ENCODE measurements around the gene MAD1L1. TPM values are rescaled to one million over a fixed set of nuclear protein-coding genes. Genes with fewer than 3 reads are reported as not detected.

Gene MAD1L1
- total and polyA plus RNA-seq, 2 donors (not counting 3 experiments of a cell fraction or from before 2014, with no cell fraction given): 34.1 to 42.3 TPM

DNA sequence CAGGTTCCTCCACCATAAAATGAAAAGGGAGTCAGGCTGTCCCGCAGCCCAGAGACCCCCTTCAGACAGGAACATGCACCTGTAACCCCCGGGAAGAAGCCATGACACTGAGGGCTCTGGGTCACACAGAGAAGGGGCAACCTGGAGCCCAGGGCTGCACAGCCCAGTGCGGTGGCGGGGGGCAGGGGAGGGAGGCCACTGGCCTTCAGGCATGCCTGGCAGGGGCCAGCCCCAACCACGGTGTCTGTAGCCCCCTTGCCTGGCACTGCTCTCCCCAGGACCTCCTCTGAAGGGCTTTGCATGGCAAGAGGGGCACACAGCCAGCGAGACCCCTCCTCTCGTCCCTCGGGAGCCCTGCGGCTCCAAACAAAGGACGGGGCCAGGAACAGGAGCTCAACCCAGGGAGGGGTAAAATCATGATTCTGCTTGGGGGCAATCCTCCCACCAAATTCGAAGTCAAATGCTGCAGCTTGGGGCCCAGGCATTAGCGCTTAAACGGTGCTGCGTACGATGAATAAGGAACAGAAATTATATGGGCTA, 235.1 kb downstream of the MAD1L1 start:
- dilution Hi-C loops (cut with MboI; ENCODE audit: extremely low pct_ligation_motif_present, low sequenced_read_pairs) (no loop called here), intact Hi-C loops (cut with micrococcal nuclease) (no loop called here)
- ChIA-PET CTCF (no interaction called here), POLR2A (no interaction called here)
- DNase-seq (ENCODE audit: low read depth, low spot score) (no peak), FAIRE-seq (no peak)
- no peak overlapping the region for H3K4me3 ChIP-seq (replicated peaks in 1 of 3; ENCODE audit: insufficient read depth in 1 of 3, low read depth in 1 of 3, low read length in 3 of 3)
- no peak overlapping the region for H3K4me2 ChIP-seq (ENCODE audit: insufficient read depth, low read length)
- no peaks in the 10 kb centered on the region for H3K9me3 ChIP-seq (replicated peaks; ENCODE audit: control insufficient read depth, insufficient read depth, low read length)
- no peaks in the 10 kb centered on the region for H3K79me2 ChIP-seq (ENCODE audit: control insufficient read depth, insufficient read depth, low read length)
- no peaks in the 10 kb centered on the region for H3K36me3 ChIP-seq (ENCODE audit: control insufficient read depth in 2 of 2, extremely low read depth in 1 of 2, insufficient read depth in 2 of 2, low read length in 2 of 2)
- no peak overlapping the region for H3K9ac ChIP-seq (replicated peaks; ENCODE audit: extremely low read depth, insufficient read depth, low read length)
- TF ChIP-seq, protein P1, sequence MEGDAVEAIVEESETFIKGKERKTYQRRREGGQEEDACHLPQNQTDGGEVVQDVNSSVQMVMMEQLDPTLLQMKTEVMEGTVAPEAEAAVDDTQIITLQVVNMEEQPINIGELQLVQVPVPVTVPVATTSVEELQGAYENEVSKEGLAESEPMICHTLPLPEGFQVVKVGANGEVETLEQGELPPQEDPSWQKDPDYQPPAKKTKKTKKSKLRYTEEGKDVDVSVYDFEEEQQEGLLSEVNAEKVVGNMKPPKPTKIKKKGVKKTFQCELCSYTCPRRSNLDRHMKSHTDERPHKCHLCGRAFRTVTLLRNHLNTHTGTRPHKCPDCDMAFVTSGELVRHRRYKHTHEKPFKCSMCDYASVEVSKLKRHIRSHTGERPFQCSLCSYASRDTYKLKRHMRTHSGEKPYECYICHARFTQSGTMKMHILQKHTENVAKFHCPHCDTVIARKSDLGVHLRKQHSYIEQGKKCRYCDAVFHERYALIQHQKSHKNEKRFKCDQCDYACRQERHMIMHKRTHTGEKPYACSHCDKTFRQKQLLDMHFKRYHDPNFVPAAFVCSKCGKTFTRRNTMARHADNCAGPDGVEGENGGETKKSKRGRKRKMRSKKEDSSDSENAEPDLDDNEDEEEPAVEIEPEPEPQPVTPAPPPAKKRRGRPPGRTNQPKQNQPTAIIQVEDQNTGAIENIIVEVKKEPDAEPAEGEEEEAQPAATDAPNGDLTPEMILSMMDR (IDR thresholded peaks at IDR 0.05; ENCODE audit: extremely low read depth in 1 of 2, insufficient read depth in 1 of 2, low read depth in 1 of 2, low read length in 2 of 2): no peak
- TF ChIP-seq POLR2AphosphoS5 (IDR thresholded peaks at IDR 0.05; ENCODE audit: insufficient read depth, low read depth, low read length): no peak
- TF ChIP-seq, protein P2, sequence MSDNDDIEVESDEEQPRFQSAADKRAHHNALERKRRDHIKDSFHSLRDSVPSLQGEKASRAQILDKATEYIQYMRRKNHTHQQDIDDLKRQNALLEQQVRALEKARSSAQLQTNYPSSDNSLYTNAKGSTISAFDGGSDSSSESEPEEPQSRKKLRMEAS (IDR thresholded peaks at IDR 0.05; ENCODE audit: insufficient read depth, insufficient read length): no peak
- no peak for TF ChIP-seq FOS (IDR thresholded peaks at IDR 0.05; ENCODE audit: borderline replicate concordance, insufficient read depth, low read length)
- no peak for TF ChIP-seq JUN (IDR thresholded peaks at IDR 0.05; ENCODE audit: borderline replicate concordance, insufficient read depth, insufficient read length, low read depth)
- TF ChIP-seq POLR2A (IDR thresholded peaks at IDR 0.05; ENCODE audit: low read depth, low read length): no peak
- no TSS peak for BruUV-seq (replicated peaks)
- no peak overlapping the region for H2AFZ ChIP-seq (ENCODE audit: low read depth, low read length)
- H3K9me1 ChIP-seq (replicated peaks; ENCODE audit: control insufficient read depth, extremely low read depth, insufficient read depth, low read length): no peaks in the 10 kb centered on the region
- H3K27me3 ChIP-seq (ENCODE audit: control insufficient read depth in 2 of 2, insufficient read depth in 2 of 2, low read length in 2 of 2): no peaks in the 10 kb centered on the region
- H3K27ac ChIP-seq (ENCODE audit: insufficient read depth, low read depth, low read length): no peak overlapping the region
- H4K20me1 ChIP-seq (replicated peaks; ENCODE audit: control insufficient read depth, extremely low read depth, insufficient read depth, low read length): no peaks in the 10 kb centered on the region
- no peaks in the 10 kb centered on the region for H3K4me1 ChIP-seq (ENCODE audit: control insufficient read depth, extremely low read depth, insufficient read depth, low read length)
